ENCODE data around the gene FRK. TPM values are rescaled to one million over a fixed set of nuclear protein-coding genes. Genes with fewer than 3 reads are reported as not detected.

Gene FRK
- total and polyA plus RNA-seq, 2 experiments from 2014 or later = 2.7 to 16.9 TPM

DNA sequence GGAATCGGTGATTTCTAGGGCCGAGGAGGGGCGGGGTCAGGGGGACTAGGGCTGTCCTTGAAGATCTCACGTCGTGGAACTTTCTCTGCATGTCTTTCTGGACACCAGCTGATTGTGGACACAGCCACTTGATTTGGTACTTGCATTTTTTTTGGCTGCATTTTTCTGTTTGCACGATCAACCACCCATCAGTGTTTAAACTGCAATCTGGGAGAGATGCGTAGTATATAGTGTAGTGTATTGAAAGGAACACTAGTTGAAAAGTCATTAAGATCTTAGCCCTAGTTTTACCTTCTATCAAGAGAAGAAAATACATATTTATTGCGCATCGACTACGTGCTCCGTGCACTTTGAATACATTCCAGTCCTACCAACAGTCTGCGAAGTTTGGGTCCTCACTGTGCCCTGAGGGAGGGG lies 40.6 kb upstream of the FRK start:
- H3K4me1 ChIP-seq (ENCODE audit: insufficient read depth) = peaks cover 47% of the 10 kb centered on the region
- H3K9me2 ChIP-seq (replicated peaks; ENCODE audit: insufficient read depth) = no peaks in the 10 kb centered on the region
- H3K27ac ChIP-seq = peak overlapping the region; percentile 98
- TF ChIP-seq EZH2 (IDR thresholded peaks at IDR 0.05; ENCODE audit: borderline replicate concordance) (no peak), EZH2phosphoT487 (IDR thresholded peaks at IDR 0.05; ENCODE audit: low read depth, severe bottlenecking, unreplicated experiment) (no peak)
- TF ChIP-seq, protein P1, sequence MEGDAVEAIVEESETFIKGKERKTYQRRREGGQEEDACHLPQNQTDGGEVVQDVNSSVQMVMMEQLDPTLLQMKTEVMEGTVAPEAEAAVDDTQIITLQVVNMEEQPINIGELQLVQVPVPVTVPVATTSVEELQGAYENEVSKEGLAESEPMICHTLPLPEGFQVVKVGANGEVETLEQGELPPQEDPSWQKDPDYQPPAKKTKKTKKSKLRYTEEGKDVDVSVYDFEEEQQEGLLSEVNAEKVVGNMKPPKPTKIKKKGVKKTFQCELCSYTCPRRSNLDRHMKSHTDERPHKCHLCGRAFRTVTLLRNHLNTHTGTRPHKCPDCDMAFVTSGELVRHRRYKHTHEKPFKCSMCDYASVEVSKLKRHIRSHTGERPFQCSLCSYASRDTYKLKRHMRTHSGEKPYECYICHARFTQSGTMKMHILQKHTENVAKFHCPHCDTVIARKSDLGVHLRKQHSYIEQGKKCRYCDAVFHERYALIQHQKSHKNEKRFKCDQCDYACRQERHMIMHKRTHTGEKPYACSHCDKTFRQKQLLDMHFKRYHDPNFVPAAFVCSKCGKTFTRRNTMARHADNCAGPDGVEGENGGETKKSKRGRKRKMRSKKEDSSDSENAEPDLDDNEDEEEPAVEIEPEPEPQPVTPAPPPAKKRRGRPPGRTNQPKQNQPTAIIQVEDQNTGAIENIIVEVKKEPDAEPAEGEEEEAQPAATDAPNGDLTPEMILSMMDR (IDR thresholded peaks at IDR 0.05; ENCODE audit: poor library complexity) = no peak
- H3K4me2 ChIP-seq = peak overlapping the region; percentile 81
- H2AFZ ChIP-seq = peak overlapping the region; percentile 93
- H3K36me3 ChIP-seq (replicated peaks; ENCODE audit: insufficient read depth, low read depth) = no peaks in the 10 kb centered on the region
- H3K9me3 ChIP-seq (ENCODE audit: low read depth) = no peaks in the 10 kb centered on the region
- peak overlapping the region; percentile 97 for H3K4me3 ChIP-seq
- H4K20me1 ChIP-seq (ENCODE audit: insufficient read depth, poor library complexity, severe bottlenecking) = no peaks in the 10 kb centered on the region
- peaks cover 39% of the 10 kb centered on the region for H3K79me2 ChIP-seq
- DNase-seq (ENCODE audit: low spot score) = no peak
- no peaks in the 10 kb centered on the region for H3K27me3 ChIP-seq
- WGBS (ENCODE audit: low lambda C conversion rate, missing lambda C conversion rate) = 3% methylated on average over 11 of the region's 12 CpGs

DNA sequence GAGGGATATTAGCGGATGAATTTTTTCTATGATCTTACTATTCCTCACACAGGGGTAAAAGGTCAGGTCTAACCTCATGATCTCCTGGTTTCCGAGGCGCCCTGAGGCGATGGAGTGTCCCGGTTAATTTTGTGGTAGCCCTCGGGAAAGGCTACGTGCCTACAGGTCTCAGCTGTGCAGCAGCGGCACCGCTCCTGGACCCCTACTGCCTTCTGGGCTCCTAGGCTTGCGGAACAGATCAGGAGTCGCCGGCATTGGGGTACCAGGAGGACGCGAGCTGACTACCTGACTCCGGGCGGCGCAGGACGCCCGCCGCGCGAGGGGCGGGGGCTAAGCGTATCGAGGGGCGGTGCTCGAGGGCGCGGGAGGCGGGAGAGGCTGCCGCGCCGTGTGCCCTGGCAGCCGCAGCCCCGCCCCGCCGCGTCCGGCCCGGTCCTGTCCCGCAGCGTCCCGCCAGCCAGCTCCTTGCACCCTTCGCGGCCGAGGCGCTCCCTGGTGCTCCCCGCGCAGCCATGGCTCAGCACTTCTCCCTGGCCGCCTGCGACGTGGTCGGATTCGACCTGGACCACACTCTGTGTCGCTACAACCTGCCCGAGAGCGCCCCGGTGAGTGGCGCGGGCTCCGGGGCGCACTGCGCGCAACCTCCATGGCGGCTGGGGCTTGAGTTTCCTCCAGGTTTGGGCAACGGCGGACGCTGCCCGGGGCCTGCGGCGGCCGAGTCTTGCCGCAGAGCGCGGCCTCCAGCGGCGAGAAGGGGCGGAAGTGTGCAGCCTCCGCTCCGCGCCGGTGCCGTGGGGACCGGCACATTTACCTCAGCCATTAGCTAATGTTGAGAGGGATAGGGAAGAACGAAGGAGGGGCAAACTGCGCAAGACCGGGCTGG lies 40.0 kb upstream of the FRK start, which contains the start of gene NT5DC1:
Gene NT5DC1, plus strand, starts transcription at position 435 of the 883 bp plus-strand sequence. Its CDS starts 78 bp downstream, at position 513.
- Histone ChIP-seq H4K20me1 (ENCODE audit: insufficient read depth, poor library complexity, severe bottlenecking) (no peaks in the 10 kb centered on the region), H3K4me3 (peak within 1 kb of the TSS; percentile 97), H3K4me2 (peak within 1 kb of the TSS; percentile 81), H3K4me1 (ENCODE audit: insufficient read depth) (peaks cover 42% of the 10 kb centered on the region), H3K9me3 (ENCODE audit: low read depth) (no peaks in the 10 kb centered on the region), H3K36me3 (replicated peaks; ENCODE audit: insufficient read depth, low read depth) (no peaks in the 10 kb centered on the region), H3K27ac (peak within 1 kb of the TSS; percentile 98), H3K9me2 (replicated peaks; ENCODE audit: insufficient read depth) (no peaks in the 10 kb centered on the region), H3K27me3 (no peaks in the 10 kb centered on the region), H2AFZ (peak within 1 kb of the TSS; percentile 93), H3K79me2 (peaks cover 36% of the 10 kb centered on the region)
- peak; percentile 95 for DNase-seq (ENCODE audit: low spot score)
- TF ChIP-seq, protein P1 (IDR thresholded peaks at IDR 0.05; ENCODE audit: poor library complexity) = peak; percentile 48
- TF ChIP-seq EZH2phosphoT487 (IDR thresholded peaks at IDR 0.05; ENCODE audit: low read depth, severe bottlenecking, unreplicated experiment) (no peak), EZH2 (IDR thresholded peaks at IDR 0.05; ENCODE audit: borderline replicate concordance) (no peak)
- 2% methylated on average over 58 of the region's 87 CpGs for WGBS (ENCODE audit: low lambda C conversion rate, missing lambda C conversion rate)

DNA sequence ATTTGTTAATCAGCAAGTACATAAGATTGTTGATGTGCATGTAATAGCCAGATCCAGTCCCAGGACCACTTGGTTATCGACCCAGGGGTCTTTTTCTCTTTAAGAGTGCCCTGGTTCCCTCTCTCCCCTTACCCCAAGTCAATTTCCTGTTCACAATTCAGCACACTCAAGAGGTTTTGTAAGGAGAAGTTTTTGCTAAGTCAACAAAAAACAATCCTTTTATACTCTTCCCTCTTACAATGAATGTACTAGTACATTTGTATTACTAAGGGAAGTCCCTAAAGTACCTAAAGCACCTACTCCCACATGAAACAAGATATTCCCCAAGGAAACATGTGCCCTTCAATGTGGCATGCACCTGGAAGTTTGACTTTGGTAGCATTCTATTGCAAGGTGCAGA lies 38.3 kb upstream of the FRK start:
- Histone ChIP-seq H3K36me3 (replicated peaks; ENCODE audit: insufficient read depth, low read depth) (no peaks in the 10 kb centered on the region), H3K27me3 (no peaks in the 10 kb centered on the region), H3K27ac (no peak overlapping the region), H3K4me2 (peak overlapping the region; percentile 81), H3K9me2 (replicated peaks; ENCODE audit: insufficient read depth) (no peaks in the 10 kb centered on the region), H4K20me1 (ENCODE audit: insufficient read depth, poor library complexity, severe bottlenecking) (no peaks in the 10 kb centered on the region), H2AFZ (no peak overlapping the region), H3K4me1 (ENCODE audit: insufficient read depth) (peaks cover 26% of the 10 kb centered on the region), H3K79me2 (peaks cover 25% of the 10 kb centered on the region), H3K9me3 (ENCODE audit: low read depth) (no peaks in the 10 kb centered on the region), H3K4me3 (no peak overlapping the region)
- TF ChIP-seq, protein P1 (IDR thresholded peaks at IDR 0.05; ENCODE audit: poor library complexity) = no peak
- TF ChIP-seq EZH2 (IDR thresholded peaks at IDR 0.05; ENCODE audit: borderline replicate concordance) (no peak), EZH2phosphoT487 (IDR thresholded peaks at IDR 0.05; ENCODE audit: low read depth, severe bottlenecking, unreplicated experiment) (no peak)
- no peak for DNase-seq (ENCODE audit: low spot score)
- WGBS (ENCODE audit: low lambda C conversion rate, missing lambda C conversion rate) = 95% methylated on average over 1 of the region's 1 CpG
